ENCODE results near the gene DLL3.

The DLL3 gene

DNA sequence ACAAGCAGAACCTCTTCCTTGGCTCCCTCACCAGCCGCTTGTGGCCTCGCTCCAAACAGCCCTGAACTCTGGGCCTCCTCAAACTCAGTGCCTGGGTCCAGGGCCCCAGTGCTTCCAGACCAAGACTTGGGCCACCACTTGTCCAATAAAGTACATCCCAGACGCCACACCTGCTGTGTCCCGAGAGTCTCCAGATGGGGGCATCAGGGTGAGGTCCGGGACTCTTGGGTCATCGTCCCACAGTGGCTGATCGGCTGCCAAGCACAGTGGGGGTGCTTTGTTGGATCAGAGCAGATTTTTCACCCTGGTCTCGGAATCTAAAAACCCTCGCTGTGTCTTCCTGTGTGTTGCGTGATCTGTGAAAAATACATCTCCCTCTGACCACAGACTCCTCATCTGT lies 9.0 kb upstream of the DLL3 start:
- no peak for DNase-seq

DNA sequence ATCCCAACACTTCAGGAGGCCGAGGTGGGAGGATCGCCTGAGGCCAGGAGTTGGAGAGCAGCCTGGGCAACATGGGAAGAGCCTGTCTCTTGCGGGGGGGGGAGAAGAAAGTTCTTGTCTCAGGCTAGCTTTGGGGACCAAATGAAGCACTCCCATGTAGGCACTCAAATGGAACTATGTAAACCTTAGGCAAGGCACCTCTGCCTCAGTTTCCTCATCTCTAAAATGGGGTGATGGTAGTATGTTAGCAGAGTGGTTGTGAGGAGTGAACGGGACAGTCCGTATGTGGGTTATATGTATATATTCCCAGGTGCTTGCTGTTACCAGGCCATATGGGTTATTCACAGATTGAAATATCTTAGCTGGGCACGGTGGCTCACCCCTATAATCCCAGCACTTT lies 6.5 kb upstream of the DLL3 start:
- no peak for DNase-seq

DNA sequence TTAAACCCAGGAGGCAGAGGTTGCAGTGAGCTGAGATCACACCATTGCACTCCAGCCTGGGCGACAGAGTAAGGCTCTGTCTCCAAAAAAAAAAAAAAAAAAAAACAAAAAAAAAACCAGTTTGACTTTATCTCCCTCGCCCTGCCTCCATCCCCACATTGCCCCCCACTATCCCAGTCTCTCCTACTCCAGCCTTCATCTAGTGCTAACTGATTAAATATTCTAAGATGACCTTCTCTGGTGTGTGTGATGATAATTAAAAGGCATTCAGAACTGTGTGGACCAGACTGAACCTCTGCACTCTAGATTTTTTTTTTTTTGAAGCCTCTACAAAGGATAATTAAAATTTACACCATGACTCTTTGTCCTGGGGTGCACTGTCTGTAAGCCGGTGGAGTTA lies 6.0 kb upstream of the DLL3 start:
- no peak for DNase-seq

DNA sequence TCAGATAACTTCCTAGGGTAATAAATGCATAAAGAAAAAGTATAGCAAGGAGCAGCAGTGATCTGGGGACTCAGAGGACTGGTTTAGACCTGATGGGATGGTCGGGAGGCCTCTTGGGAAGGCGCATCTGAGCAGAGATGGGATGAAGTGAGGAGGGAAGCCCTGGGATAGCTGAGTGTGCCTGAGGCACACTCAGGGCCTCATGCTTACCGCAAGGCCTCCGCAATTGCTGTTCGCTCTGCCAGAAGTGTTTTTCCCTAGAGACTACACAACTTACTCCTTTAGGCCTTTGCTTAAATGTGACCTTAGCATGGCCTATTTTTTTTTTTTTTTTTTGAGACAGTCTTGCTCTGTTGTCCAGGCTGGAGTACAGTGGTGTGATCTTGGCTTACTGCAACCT lies 4.1 kb upstream of the DLL3 start:
- no peak for DNase-seq

DNA sequence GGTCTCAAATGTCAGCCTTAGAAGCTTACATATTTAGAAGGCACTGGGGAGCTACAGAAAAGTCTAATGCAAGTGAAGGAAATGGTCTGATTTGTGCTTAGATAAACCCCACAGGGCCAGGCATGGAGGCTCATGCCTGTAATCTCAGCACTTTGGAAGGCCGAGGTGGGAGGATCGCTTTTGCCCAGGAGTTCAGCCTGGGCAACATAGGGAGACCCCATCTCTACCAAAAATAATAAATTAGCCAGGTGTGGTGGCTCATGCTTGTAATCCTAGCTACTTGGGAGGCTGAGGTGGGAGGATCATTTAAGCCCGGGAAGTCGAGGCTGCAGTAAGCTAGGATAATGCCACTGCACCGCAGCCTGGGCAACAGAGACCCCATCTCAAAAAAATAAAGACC lies 2.7 kb upstream of the DLL3 start:
- no peak for DNase-seq

DNA sequence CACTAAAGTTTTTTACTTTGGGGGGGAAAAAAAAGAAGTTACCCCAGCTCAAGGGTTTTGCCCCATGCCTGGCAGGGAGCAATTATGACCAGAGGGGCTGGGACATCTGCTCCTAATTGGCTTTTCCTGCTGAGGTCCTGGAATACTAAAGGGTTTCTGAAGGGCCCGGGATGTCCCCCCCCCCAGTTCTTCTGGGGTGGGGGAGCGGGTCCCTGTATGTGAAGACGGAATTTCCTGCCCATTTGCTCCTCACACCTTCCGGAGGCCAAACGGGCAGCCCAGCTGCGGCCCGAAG lies 1.1 kb upstream of the DLL3 start:
- DNase-seq = no peak

DNA sequence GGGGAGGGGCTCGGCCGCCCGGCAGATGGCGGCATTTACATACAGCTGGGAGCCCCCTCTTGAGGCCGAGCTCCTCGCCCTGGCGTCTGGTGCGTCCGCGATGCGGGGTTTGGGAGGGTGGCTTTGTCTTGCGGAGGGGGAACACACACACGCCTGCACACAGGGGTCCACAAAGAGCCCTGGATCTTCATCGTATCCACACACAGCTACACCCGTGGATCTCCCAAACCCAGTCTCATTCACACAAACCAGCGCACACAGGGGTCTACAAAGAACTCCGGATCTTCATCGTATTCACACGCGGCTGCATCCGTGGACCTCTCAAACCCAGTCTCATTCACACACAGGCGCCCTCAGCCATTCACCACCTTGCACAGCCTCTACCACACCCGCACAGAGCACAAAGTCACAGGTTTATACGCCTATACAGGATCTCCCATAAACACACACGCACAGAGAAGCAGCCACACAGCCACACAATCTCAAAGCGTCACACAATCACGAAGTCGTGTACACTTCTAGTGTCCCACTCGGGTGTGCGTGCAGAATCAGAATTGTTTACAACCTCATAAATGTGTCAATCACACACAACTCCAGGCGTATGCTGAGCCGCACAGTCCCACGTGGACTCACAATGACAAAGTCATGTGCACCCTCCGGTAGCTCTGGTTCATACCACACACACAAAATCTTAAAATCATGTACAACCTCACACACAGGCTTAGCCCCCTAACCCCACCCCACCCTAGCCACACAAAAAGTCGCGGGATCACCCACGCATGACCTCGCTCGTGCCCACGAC lies 550 bp upstream of the DLL3 start:
- DNase-seq = no peak

DNA sequence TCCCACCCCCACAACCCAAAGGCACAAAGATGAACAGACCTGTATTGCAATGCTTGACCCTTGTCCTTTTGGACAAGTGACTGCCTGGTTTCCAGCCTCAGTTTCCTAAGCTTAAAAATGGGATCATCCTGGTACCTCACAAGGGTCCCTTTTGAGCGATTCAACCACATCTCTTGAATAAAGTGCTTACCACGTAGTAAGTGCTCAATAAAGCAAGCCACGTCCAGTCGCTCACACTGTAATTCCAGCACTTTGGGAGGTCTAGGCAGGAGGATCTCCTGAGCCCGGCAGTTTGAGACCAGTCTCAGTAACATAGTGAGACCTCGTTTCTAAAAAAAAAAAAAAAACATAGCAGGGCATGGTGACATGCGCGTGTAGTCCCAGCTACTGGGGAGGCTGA lies 1.2 kb downstream of the DLL3 start:
- no peak for DNase-seq

DNA sequence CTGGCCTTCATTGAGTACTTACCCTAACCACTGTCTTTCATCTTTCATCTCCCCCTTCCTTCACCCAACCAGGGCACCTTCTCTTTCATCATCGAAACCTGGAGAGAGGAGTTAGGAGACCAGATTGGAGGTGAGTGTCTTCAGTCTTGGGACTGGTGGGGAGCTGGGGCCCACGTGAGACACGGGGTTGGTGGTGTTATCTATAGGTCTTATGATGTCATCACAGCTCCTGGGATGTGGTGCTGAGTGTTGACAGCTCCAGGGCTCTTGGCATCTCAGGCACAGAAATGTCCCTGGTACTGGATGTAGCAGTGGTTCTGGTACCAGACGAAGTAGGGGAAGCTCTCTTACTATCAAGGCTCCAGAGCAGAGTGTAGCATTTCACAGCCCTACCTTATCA lies 1.8 kb downstream of the DLL3 start:
- no peak for DNase-seq

DNA sequence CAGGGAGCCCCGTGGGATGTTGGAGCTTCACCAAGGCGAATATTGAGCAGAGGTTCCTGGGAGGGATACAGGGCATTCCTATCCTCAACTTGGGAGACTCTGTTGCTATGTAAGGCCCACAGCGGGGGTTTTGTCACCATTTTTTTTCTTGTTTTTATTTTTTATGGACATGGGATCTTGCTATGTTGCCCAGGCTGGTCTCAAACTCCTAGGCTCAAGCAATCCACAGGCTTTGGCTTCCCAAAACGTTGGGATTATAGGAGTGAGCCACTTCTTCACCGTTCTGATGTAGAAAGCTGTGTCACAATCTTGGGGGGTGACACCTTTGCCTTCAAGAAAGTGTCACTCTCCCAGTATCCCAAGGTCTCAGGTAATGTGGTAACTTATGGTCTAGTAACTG lies 2.6 kb downstream of the DLL3 start:
- no peak for DNase-seq

DNA sequence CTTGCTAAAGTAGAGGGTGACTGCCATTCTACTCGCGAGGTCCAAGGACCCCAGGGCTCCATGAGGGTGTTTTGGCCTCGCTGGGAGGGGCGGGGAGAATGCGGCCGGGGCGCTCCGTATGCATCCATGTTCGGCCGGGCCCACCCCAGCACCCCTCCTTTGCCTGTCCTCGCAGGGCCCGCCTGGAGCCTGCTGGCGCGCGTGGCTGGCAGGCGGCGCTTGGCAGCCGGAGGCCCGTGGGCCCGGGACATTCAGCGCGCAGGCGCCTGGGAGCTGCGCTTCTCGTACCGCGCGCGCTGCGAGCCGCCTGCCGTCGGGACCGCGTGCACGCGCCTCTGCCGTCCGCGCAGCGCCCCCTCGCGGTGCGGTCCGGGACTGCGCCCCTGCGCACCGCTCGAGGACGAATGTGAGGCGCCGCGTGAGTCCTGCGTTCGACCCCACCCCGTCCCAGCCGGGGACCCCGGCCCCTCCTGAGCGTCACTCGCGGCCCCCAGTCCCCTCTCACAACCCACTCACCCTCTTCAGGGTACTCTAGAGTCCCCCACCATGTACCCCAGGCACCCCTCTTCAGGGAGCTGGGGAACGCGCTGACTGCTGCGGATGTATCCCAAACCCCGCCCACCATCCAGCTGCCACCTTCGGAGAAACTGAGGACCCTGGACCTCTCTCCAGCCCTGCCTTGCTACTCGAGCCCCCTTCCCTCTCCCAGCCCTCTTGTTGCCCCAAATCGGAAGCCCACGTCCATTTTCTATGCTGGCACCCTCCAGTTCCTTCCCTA lies 4.1 kb downstream of the DLL3 start:
- DNase-seq = peak; percentile 30 to 74 (median 54)

DNA sequence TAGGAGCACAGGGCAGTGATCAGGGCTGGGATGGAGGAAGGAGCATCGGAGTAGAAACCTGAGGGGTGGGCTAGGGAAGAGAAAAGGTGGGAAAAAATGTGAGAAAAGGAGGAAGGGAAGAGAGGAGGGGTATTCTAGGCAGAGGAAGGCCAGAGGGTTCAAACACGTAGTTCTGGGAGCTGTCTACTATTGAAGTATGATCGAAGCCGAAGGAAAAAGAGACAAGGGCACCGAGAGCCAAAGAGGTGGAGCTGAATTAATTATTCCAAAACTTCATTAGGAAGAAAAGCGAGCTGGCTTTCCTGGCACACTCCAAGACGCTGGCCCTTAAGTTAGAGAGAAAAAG lies 7.8 kb downstream of the DLL3 start:
- DNase-seq = no peak

DNA sequence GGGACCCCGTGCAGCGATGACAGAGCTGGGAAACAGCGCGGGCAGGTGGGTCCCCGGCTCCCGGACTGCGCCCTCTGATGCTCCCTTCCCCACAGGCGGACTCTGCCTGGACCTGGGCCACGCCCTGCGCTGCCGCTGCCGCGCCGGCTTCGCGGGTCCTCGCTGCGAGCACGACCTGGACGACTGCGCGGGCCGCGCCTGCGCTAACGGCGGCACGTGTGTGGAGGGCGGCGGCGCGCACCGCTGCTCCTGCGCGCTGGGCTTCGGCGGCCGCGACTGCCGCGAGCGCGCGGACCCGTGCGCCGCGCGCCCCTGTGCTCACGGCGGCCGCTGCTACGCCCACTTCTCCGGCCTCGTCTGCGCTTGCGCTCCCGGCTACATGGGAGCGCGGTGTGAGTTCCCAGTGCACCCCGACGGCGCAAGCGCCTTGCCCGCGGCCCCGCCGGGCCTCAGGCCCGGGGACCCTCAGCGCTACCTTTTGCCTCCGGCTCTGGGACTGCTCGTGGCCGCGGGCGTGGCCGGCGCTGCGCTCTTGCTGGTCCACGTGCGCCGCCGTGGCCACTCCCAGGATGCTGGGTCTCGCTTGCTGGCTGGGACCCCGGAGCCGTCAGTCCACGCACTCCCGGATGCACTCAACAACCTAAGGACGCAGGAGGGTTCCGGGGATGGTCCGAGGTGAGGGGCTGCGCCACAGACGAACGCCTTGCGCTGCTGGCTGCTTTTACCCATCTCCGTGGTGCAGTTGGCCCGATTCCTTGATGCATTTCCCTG lies 8.4 kb downstream of the DLL3 start:
- peak in 1 of 4 experiments; percentile 26 for DNase-seq

DNA sequence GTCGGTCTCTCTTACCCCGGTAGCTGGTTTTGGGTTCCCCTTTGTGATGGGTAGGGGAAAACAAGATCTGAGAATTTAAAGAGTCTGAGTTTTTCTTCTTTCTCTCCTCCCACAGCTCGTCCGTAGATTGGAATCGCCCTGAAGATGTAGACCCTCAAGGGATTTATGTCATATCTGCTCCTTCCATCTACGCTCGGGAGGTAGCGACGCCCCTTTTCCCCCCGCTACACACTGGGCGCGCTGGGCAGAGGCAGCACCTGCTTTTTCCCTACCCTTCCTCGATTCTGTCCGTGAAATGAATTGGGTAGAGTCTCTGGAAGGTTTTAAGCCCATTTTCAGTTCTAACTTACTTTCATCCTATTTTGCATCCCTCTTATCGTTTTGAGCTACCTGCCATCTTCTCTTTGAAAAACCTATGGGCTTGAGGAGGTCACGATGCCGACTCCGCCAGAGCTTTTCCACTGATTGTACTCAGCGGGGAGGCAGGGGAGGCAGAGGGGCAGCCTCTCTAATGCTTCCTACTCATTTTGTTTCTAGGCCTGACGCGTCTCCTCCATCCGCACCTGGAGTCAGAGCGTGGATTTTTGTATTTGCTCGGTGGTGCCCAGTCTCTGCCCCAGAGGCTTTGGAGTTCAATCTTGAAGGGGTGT lies 9.1 kb downstream of the DLL3 start:
- DNase-seq = no peak

DNA sequence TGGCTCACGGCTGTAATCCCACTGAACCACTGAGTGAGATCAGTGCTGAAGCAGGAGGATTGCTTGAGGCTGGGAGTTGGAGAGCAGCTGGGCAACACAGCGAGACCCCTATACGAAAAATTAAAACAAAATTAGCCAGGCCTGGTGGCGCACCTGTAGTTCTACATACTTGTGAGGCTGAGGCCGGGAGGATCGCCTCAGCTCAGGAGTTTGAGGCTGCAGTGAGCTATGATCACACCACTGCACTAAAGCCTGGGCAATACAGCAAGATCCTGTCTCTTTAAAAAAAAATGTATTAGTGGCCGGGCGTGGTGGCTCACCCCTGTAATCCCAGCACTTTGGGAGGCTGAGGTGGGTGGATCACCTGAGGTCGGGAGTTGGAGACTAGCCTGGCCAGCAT lies 9.9 kb downstream of the DLL3 start:
- DNase-seq = no peak

DNA sequence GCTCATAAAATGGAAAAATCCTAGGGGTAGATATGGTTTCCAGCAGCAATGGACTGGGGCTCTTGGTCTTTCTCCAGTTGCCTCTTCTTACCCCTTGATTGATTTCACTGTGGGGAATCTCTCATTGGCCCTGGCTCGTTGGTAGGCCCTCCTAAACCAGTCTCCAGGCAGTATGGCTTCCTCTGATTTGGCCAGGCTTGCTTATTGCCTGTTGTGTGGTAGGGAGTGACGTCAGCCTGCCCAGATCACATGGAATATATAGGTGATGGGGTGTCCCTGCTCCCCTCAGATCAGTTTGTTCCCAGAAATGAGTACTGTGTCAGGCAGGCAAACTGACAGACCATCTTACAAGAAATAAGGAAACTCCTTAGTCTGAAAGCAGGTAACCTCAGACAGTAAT lies 10.5 kb downstream of the DLL3 start:
- no peak for DNase-seq

DNA sequence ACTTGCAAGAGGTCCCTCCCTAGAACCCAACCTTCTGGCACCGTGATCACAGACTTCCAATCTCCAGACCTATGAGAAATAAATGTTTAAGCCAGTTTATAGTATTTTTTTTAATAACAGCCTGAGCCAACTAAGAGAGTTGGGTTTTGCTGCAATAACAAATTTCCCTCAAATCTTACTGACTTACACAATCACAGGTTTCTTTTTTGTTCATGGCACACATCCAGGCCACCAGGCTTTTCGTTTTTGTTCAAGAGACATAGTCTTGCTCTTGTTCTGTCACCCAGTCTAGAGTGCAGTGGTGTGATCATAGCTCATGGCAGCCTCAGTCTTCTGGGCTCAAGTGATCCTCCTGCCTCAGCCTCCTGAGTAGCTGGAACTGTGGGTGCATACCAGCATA lies 14.2 kb downstream of the DLL3 start:
- no peak for DNase-seq

DNA sequence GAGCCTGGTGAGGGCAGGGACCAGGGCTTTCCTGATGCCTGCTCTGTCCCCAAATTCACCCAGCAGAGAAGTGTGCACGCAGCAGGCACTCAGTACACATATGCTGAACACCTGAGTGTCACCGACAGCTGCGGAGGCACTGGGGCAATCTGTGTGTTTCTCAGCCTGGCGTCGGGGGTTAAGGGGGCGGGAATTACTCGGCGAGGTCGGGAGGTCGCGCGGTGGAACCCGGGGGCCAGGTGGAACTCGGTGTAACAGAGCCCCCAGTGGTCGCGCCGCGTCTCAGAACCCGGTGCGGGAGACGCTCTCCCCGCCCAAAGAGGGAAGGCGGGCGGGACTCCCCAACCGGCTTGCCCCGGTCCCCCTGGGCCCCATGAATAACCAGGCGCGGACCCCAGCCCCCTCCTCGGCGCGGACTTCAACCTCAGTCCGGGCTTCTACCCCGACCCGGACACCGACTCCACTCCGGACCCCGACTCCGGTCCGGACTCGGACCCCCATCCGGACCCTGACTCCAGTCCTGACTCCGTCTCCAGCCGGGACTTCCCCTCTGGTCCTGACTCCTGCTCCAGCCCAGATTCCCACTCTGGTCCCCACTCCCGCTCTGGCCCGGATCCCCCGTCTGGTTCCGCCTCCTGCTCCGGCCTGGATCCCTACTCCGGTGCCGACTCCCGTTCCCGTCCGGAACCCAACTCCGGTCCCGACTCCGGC lies 16.2 kb downstream of the DLL3 start, which contains the start of gene SELENOV:
TSS of gene SELENOV (plus strand) at position 300 of the 711 bp plus-strand sequence. CDS start at position 374, 74 bp downstream.
- peak in 1 of 4 experiments; percentile 21 for DNase-seq

DNA sequence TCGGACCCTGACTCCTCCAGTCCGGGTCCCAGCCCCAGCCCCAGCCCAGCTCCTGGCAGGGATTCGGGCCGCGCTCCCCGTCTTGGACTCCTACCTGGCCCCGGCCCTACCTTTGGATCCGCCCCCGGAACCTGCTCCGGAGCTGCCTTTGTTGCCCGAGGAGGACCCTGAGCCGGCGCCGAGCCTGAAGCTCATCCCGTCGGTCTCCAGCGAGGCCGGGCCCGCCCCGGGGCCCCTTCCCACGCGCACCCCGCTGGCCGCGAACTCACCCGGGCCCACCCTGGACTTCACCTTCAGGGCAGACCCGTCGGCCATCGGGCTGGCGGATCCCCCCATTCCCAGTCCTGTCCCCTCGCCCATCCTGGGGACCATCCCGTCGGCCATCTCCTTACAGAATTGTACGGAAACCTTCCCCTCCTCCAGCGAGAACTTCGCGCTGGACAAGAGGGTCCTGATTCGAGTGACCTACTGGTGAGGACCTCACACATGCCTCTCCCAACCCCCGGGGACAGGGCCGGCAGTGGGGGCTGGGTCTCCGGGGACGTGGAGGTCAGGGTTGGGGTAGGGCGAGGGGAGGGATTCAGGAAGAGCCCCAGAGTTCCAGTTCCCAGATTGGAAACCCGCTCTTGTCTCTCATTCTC lies 16.9 kb downstream of the DLL3 start:
- DNase-seq = peak in 1 of 4 experiments; percentile 9

DNA sequence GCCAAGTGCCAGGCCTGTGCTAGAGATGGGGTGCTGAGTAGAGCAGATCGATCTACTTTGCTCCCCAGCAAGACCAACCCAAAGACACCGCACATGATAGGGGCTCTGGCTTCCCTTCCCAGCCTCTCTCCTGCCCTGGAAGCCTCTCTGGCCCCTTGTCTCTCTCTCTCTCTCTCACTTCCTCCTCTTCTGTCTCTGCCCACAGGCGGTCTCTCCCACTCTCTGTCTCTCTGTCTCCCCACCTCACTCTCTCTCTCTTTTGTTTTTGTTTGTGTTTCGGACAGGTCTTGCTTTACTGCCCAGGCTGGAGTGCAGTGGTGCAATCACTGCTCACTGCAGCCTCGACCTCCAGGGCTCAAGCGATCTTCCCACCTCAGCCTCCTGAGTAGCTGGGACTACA lies 17.5 kb downstream of the DLL3 start:
- no peak for DNase-seq

DNA sequence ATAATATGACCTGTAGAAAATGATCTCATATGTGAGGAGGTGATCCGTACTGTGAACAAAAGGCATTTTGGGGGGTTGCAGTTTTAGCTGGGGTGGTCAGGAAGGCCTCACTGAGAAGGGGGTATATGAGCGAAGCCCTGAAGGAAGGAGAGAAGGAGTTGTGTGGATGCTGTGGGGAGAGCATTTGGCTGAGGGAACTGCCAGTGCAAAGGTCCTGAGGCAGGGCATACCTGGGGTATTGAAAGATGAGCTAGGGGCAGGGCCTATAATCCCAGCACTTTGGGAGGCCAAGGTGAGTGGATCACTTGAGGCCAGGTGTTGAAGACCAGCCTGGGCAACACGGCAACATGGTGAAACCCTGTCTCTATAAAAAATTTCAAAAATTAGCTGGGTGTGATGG lies 18.7 kb downstream of the DLL3 start:
- no peak for DNase-seq

DNA sequence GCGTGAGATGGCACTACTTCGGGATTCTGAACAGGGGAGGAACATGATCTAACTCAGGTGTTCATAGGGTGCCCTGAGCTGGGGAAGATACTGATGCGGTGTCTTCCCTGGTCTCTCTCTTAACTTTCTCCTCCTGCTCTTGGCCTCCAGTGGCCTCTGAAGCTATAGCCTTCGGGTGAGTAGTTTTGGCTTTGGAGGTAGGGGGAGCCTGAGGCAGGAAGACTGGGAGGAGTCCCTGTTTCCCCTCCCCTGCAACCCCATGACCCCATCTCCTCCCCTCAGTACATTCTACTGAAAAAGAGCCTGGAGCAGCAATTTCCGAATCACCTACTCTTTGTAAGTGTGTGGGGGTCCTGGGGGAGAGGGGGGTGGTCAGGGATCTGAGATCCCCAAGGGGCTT lies 19.7 kb downstream of the DLL3 start:
- DNase-seq = no peak

Measured in activated naive CD4-positive, alpha-beta T cell (primary cell).